Neural cell (in vitro differentiated cells): Measurements from ENCODE around the gene TMEM125. TPM values are rescaled to one million over a fixed set of nuclear protein-coding genes. Genes with fewer than 3 reads are reported as not detected.

Source experiments
- H2AFZ ChIP-seq: fragments of 200-600, 300-800 bp; sonication (generic), shearing (Covaris generic); 2 replicates; pipeline ENCODE4 v1.6.0; 2014; ENCODE audit warnings: low read depth, mild to moderate bottlenecking, antibody characterized with exemption, low read length, moderate library complexity
- H3F3A ChIP-seq: fragments of 200-600 bp; shearing (Covaris generic); 2 replicates; pipeline ENCODE4 v1.6.1; 2016; ENCODE audit warnings: mild to moderate bottlenecking, moderate library complexity, mixed read lengths, antibody characterized with exemption, low read length; ENCODE audit not compliant: insufficient read depth, poor library complexity, severe bottlenecking
- H3K27ac ChIP-seq: fragments of 200-600, 300-800 bp; sonication (generic), shearing (Covaris generic); 2 replicates; pipeline ENCODE4 v1.5.1; 2014; ENCODE audit warnings: mild to moderate bottlenecking, low read length, moderate library complexity
- H3K27me3 ChIP-seq: fragments of 300-800, 200-600 bp; sonication (generic), shearing (Covaris generic); 2 replicates; pipeline ENCODE4 v1.6.0; 2014; ENCODE audit warnings: mild to moderate bottlenecking, low read depth, low read length, moderate library complexity; ENCODE audit not compliant: insufficient read depth
- H3K36me3 ChIP-seq: fragments of 300-800, 200-600 bp; sonication (generic), shearing (Covaris generic); 2 replicates; pipeline ENCODE4 v1.5.1; 2014; ENCODE audit warnings: mild to moderate bottlenecking, antibody characterized with exemption, low read length, moderate library complexity; ENCODE audit not compliant: insufficient read depth
- H3K4me2 ChIP-seq: fragments of 300-800, 200-600 bp; sonication (generic), shearing (Covaris generic); 2 replicates; pipeline ENCODE4 v1.6.0; 2014; ENCODE audit warnings: mild to moderate bottlenecking, low read length
- H3K4me3 ChIP-seq: fragments of 300-800, 200-600 bp; sonication (generic), shearing (Covaris generic); 2 replicates; pipeline ENCODE4 v1.5.1; 2014; ENCODE audit warnings: mild to moderate bottlenecking, low read length, moderate library complexity
- H3K79me2 ChIP-seq: fragments of 200-600 bp; shearing (Covaris generic); replicated peaks from 2 replicates; pipeline ENCODE4 v1.6.0; 2014; ENCODE audit warnings: mild to moderate bottlenecking, low read length, moderate library complexity; ENCODE audit not compliant: insufficient read depth
- H3K9ac ChIP-seq: fragments of 300-800, 200-600 bp; sonication (generic), shearing (Covaris generic); 2 replicates; pipeline ENCODE4 v1.6.1; 2016; ENCODE audit warnings: mild to moderate bottlenecking, low read length, mixed read lengths
- H3K9me2 ChIP-seq: fragments of 200-600 bp; shearing (Covaris generic); 2 replicates; pipeline ENCODE4 v1.6.1; 2016; ENCODE audit warnings: mild to moderate bottlenecking, low read length, mixed read lengths; ENCODE audit not compliant: insufficient read depth
- H3K9me3 ChIP-seq: fragments of 200-600, 300-800 bp; sonication (generic), shearing (Covaris generic); 2 replicates; pipeline ENCODE4 v1.6.1; 2016; ENCODE audit warnings: mild to moderate bottlenecking, mixed run types, low read length, moderate library complexity, mixed read lengths
- H4K20me1 ChIP-seq: fragments of 200-600 bp; shearing (Covaris generic); 2 replicates; pipeline ENCODE4 v1.6.1; 2016; ENCODE audit warnings: mild to moderate bottlenecking, mixed run types; ENCODE audit not compliant: insufficient read depth
- CTCF ChIP-seq: fragments of 450-650 bp; IDR thresholded peaks from 2 replicates; pipeline ENCODE4 v1.5.1; 2014; ENCODE audit warnings: antibody characterized with exemption, mild to moderate bottlenecking, moderate library complexity; ENCODE audit not compliant: poor library complexity, severe bottlenecking
- EP300 ChIP-seq: fragments of 450-650 bp; conservative IDR thresholded peaks from 2 replicates; pipeline ENCODE4 v1.6.1; 2014; ENCODE audit warnings: antibody characterized with exemption, mild to moderate bottlenecking, moderate library complexity; ENCODE audit not compliant: poor library complexity, severe bottlenecking
- EZH2 ChIP-seq: fragments of 200-600, 300-800 bp; shearing (Covaris generic), sonication (generic); IDR thresholded peaks from 2 replicates; pipeline ENCODE4 v1.6.1; 2014; ENCODE audit warnings: antibody characterized with exemption, low read length, borderline replicate concordance, mild to moderate bottlenecking; ENCODE audit not compliant: insufficient read depth, poor library complexity, severe bottlenecking
- MXI1 ChIP-seq: fragments of 450-650 bp; conservative IDR thresholded peaks from 2 replicates; pipeline ENCODE4 v1.6.1; 2014; ENCODE audit warnings: antibody characterized with exemption, mild to moderate bottlenecking; ENCODE audit not compliant: poor library complexity, severe bottlenecking
- POLR2AphosphoS5 ChIP-seq: IDR thresholded peaks from 2 replicates; pipeline ENCODE4 v1.6.1; 2012
- RAD21 ChIP-seq: fragments of 450-650 bp; conservative IDR thresholded peaks from 2 replicates; pipeline ENCODE4 v1.6.1; 2014; ENCODE audit warnings: antibody characterized with exemption, mild to moderate bottlenecking, moderate library complexity
- REST ChIP-seq: IDR thresholded peaks from 2 replicates; pipeline ENCODE4 v1.6.1; 2012; ENCODE audit warnings: borderline replicate concordance
- SMC3 ChIP-seq: fragments of 450-650 bp; conservative IDR thresholded peaks from 2 replicates; pipeline ENCODE4 v1.6.1; 2014; ENCODE audit warnings: antibody characterized with exemption, mild to moderate bottlenecking, moderate library complexity; ENCODE audit not compliant: poor library complexity
- TAF1 ChIP-seq: IDR thresholded peaks from 2 replicates; pipeline ENCODE4 v1.6.1; 2012; ENCODE audit warnings: low read depth
- polyA plus RNA-seq: library from polyadenylated mRNA; depleted of rRNA; stranded (reverse); fragments of >200 nt; gene quantifications from 2 replicates; pipeline ENCODE4 v1.2.3, GENCODE V29; 2014

TMEM125 gene
- polyA plus RNA-seq, 1 donor from 2014 or later, result not detected

DNA sequence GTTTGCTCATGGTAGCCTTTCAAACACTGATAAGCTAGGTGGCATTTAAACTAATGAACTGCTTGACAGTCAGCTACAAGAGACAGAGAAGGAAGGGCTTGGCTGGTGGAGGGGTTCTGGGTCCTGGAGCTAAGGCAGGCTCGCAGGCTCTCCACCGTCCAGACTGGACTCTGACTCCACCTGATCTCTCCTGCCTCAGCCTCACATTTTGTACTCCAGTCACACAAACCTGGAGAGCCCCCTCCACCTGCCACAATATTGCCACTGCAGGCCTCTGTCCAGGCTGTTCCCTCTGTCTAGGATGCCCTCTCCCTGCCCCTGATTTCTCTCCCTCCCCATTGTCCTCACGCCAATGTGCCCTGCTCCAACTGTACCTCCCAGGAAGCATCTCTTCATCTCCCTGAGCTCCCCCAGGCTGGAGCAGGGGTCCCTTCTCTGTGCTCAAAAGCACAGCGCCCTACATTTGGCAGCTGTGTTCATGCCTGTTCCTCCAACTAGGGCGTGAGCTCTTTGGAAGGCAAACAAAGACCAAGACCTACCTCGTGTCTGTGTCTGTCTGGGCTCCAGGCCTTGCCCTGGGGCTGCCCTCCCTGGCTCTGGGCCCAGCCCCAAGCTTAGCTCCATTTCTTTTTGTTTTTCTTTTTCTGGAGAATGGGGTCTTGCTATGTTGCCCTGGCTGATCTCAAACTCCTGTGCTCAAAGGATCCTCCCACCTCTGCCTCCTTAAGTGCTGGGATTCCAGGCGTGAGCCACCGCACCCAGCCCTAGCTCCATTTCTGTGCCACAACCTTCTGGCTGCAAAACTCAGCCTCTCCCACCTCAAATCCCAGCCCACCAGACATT, 33.9 kb downstream of the TMEM125 start:
- no peak overlapping the region for H3K9ac ChIP-seq
- no peak for TF ChIP-seq CTCF
- no peak for TF ChIP-seq TAF1
- TF ChIP-seq RAD21, result no peak
- no peak for TF ChIP-seq EZH2
- TF ChIP-seq REST, result no peak
- no peak for TF ChIP-seq MXI1
- no peak for TF ChIP-seq EP300
- TF ChIP-seq POLR2AphosphoS5, result no peak
- TF ChIP-seq SMC3, result no peak
- H2AFZ ChIP-seq, result no peak overlapping the region
- no peaks in the 10 kb centered on the region for H3K79me2 ChIP-seq
- no peaks in the 10 kb centered on the region for H3K9me2 ChIP-seq
- no peak overlapping the region for H3K4me2 ChIP-seq
- no peaks in the 10 kb centered on the region for H3K9me3 ChIP-seq
- H3K4me3 ChIP-seq, result no peak overlapping the region
- H3K27ac ChIP-seq, result no peak overlapping the region
- H3F3A ChIP-seq, result no peaks in the 10 kb centered on the region
- no peaks in the 10 kb centered on the region for H3K36me3 ChIP-seq
- no peaks in the 10 kb centered on the region for H4K20me1 ChIP-seq
- no peaks in the 10 kb centered on the region for H3K27me3 ChIP-seq

GRCh38 chr1:43304314-43304681, 34.5 kb downstream of the TMEM125 start:
- no peaks in the 10 kb centered on the region for H3F3A ChIP-seq
- no peaks in the 10 kb centered on the region for H3K79me2 ChIP-seq
- H3K9ac ChIP-seq, result no peak overlapping the region

More at GRCh38 chr1:43304314-43304681, 34.5 kb downstream of the TMEM125 start:
- no peaks in the 10 kb centered on the region for H3K36me3 ChIP-seq
- no peak overlapping the region for H3K4me2 ChIP-seq
- H3K27ac ChIP-seq, result no peak overlapping the region
- no peaks in the 10 kb centered on the region for H3K9me3 ChIP-seq
- no peaks in the 10 kb centered on the region for H4K20me1 ChIP-seq
- H3K9me2 ChIP-seq, result no peaks in the 10 kb centered on the region
- no peak for TF ChIP-seq POLR2AphosphoS5
- TF ChIP-seq CTCF, result no peak
- no peak for TF ChIP-seq EZH2
- TF ChIP-seq MXI1, result no peak
- TF ChIP-seq REST, result no peak
- no peak for TF ChIP-seq TAF1
- no peak for TF ChIP-seq RAD21
- no peak for TF ChIP-seq EP300
- TF ChIP-seq SMC3, result no peak
- H2AFZ ChIP-seq, result no peak overlapping the region
- no peak overlapping the region for H3K4me3 ChIP-seq
- no peaks in the 10 kb centered on the region for H3K27me3 ChIP-seq
